Calu3 (cell line): ENCODE data around the gene BEST1. TPM values are rescaled to one million over a fixed set of nuclear protein-coding genes. Genes with fewer than 3 reads are reported as not detected.

Experiments used
- Bru-seq: library from RNA; stranded (reverse); fragments of 400-500 nt; gene quantifications from one replicate; lab custom pipeline; 2021; lab: Mats Ljungman, UMichigan
- BruChase-seq, 2 experiments: library from RNA; stranded (reverse); fragments of 400-500 nt; gene quantifications; one replicate each; lab custom pipeline; 2021; lab: Mats Ljungman, UMichigan
- BruUV-seq: library from RNA; stranded (reverse); fragments of 400-500 nt; replicated peaks from 2 replicates; lab custom pipeline; 2021; lab: Mats Ljungman, UMichigan
- CTCF ChIA-PET: fragments of 300-600 bp; sonication (Branson Sonifier 250); formaldehyde crosslinking; loops from one replicate; lab custom pipeline; 2022; ENCODE audit warnings: antibody characterized with exemption; lab: Charles Lee
- DNase-seq: peaks from one replicate; pipeline ENCODE4 v3.0.0; 2022
- H3K27ac Mint-ChIP-seq: one replicate; pipeline ENCODE4 v1.8.0; 2022; ENCODE audit warnings: mixed read lengths; ENCODE audit not compliant: unreplicated experiment
- H3K27me3 Mint-ChIP-seq: one replicate; pipeline ENCODE4 v1.8.0; 2022; ENCODE audit warnings: mixed read lengths; ENCODE audit not compliant: unreplicated experiment
- H3K36me3 Mint-ChIP-seq: one replicate; pipeline ENCODE4 v1.8.0; 2022; ENCODE audit warnings: mild to moderate bottlenecking, moderate library complexity, mixed read lengths; ENCODE audit not compliant: insufficient read depth, unreplicated experiment
- H3K4me1 Mint-ChIP-seq: one replicate; pipeline ENCODE4 v1.8.0; 2022; ENCODE audit warnings: mild to moderate bottlenecking, low read depth, mixed read lengths; ENCODE audit not compliant: unreplicated experiment
- H3K4me3 Mint-ChIP-seq: one replicate; pipeline ENCODE4 v1.8.0; 2022; ENCODE audit warnings: mild to moderate bottlenecking, low read depth, moderate library complexity, mixed read lengths; ENCODE audit not compliant: unreplicated experiment
- H3K9me3 Mint-ChIP-seq: one replicate; pipeline ENCODE4 v1.8.0; 2022; ENCODE audit warnings: low read depth, mixed read lengths; ENCODE audit not compliant: unreplicated experiment
- intact Hi-C: fragments of 100-400 bp; cut with micrococcal nuclease; formaldehyde crosslinking; loops from one replicate; pipeline ENCODE4 v1.10.0; 2022; ENCODE audit not compliant: unreplicated experiment
- long read RNA-seq: library from polyadenylated mRNA; stranded (forward); transcript quantifications from one replicate; pipeline ENCODE4 v2.0.0, GENCODE V29; 2022
- total RNA-seq: library from RNA; stranded (reverse); gene quantifications from 2 replicates; pipeline ENCODE4 v1.2.3, GENCODE V29; 2022
- TF ChIP-seq, protein P1 (sequence below): fragments of 200-600 bp; IDR thresholded peaks from one replicate; pipeline ENCODE4 v1.8.0; 2022; ENCODE audit warnings: antibody characterized with exemption; ENCODE audit not compliant: unreplicated experiment

Gene BEST1
- total RNA-seq (0.78 and 1.1 TPM in 2 replicates), Bru-seq, nascent RNA (percentile 24 among the genes with signal in this experiment), BruChase-seq, experiment 1, labeled RNA remaining after a 6-hour chase (percentile 31 among the genes with signal in this experiment), BruChase-seq, experiment 2, labeled RNA remaining after a 2-hour chase (percentile 24 among the genes with signal in this experiment)
- long read RNA-seq, partial matches to known transcripts, result 0 of 1 reads
- long read RNA-seq, other reads (novel, unspliced or antisense), result 1 of 1 reads

DNA sequence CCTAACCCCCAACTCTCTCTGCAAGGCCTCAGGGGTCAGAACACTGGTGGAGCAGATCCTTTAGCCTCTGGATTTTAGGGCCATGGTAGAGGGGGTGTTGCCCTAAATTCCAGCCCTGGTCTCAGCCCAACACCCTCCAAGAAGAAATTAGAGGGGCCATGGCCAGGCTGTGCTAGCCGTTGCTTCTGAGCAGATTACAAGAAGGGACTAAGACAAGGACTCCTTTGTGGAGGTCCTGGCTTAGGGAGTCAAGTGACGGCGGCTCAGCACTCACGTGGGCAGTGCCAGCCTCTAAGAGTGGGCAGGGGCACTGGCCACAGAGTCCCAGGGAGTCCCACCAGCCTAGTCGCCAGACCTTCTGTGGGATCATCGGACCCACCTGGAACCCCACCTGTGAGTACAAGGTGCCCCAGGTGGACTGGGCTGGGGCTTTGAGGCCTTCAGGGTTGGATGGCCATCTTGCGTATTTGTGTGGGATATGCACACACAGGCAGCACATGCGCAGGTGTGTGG is at the start of gene BEST1:
BEST1 (plus strand) TSS at position 317 of the 513 bp plus-strand sequence. CDS start 1,456 bp downstream, outside the sequence.
- no peaks in the 10 kb centered on the region for H3K9me3 Mint-ChIP-seq
- intact Hi-C loops, result no loop called here
- H3K4me3 Mint-ChIP-seq, result peak within 1 kb of the TSS; percentile 40
- H3K27ac Mint-ChIP-seq, result peak within 1 kb of the TSS; percentile 90
- TF ChIP-seq, protein P1, sequence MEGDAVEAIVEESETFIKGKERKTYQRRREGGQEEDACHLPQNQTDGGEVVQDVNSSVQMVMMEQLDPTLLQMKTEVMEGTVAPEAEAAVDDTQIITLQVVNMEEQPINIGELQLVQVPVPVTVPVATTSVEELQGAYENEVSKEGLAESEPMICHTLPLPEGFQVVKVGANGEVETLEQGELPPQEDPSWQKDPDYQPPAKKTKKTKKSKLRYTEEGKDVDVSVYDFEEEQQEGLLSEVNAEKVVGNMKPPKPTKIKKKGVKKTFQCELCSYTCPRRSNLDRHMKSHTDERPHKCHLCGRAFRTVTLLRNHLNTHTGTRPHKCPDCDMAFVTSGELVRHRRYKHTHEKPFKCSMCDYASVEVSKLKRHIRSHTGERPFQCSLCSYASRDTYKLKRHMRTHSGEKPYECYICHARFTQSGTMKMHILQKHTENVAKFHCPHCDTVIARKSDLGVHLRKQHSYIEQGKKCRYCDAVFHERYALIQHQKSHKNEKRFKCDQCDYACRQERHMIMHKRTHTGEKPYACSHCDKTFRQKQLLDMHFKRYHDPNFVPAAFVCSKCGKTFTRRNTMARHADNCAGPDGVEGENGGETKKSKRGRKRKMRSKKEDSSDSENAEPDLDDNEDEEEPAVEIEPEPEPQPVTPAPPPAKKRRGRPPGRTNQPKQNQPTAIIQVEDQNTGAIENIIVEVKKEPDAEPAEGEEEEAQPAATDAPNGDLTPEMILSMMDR, result no peak
- CTCF ChIA-PET, result interaction anchor here (0.6 to 4.4 kb wide), 6 partner anchors 9 to 153 kb away, joined by 6 to 96 read pairs (median 12); no protein-coding TSS in a partner anchor
- BruUV-seq, result TSS peak; percentile 94
- no peak for DNase-seq
- H3K36me3 Mint-ChIP-seq, result peaks cover 9% of the 10 kb centered on the region
- H3K27me3 Mint-ChIP-seq, result peaks cover 23% of the 10 kb centered on the region
- H3K4me1 Mint-ChIP-seq, result peaks cover 27% of the 10 kb centered on the region

DNA sequence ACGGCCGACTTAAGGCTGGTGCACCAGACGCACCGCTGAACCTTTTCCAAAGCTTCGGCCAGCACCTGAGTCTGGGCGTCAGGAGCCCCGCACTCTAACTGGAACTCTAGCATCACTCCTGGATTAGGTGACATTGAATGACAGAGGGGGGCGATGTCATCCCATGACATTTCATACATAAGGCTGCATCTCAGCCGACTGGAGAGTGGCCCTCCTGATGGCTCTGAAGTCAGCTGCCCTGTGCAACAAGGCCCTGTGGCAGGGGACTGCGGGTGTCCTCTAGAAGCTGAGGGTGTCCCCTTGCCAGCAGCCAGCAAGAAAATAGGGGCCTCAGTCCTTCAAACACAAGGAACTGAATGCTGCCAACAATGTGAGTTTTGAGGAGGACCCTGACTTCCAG is 48.8 kb upstream of the BEST1 start:
- Mint-ChIP-seq H3K36me3 (no peaks in the 10 kb centered on the region), H3K9me3 (no peaks in the 10 kb centered on the region), H3K4me3 (no peak overlapping the region), H3K27ac (no peak overlapping the region), H3K27me3 (peaks cover 27% of the 10 kb centered on the region), H3K4me1 (no peaks in the 10 kb centered on the region)
- TF ChIP-seq, protein P1, result no peak
- no TSS peak for BruUV-seq
- intact Hi-C loops, result no loop called here
- CTCF ChIA-PET, result interaction anchor here (1.4 to 8.3 kb wide), 2 partner anchors 47 to 181 kb away, joined by 8 to 96 read pairs; no protein-coding TSS in a partner anchor
- no peak for DNase-seq

- H3K27ac Mint-ChIP-seq, result no peak overlapping the region
- no peak for DNase-seq
- BruUV-seq, result no TSS peak
- CTCF ChIA-PET, result interaction anchor here (0.6 to 8.3 kb wide), 2 partner anchors 46 to 595 kb away, joined by 3 to 96 read pairs; no protein-coding TSS in a partner anchor
- H3K36me3 Mint-ChIP-seq, result no peaks in the 10 kb centered on the region
- H3K4me1 Mint-ChIP-seq, result no peaks in the 10 kb centered on the region
- intact Hi-C loops, result no loop called here
- TF ChIP-seq, protein P1, result no peak
- no peaks in the 10 kb centered on the region for H3K9me3 Mint-ChIP-seq
- no peak overlapping the region for H3K4me3 Mint-ChIP-seq
- peaks cover 21% of the 10 kb centered on the region for H3K27me3 Mint-ChIP-seq
These were observed 47.8 kb upstream of the BEST1 start for GRCh38 chr11:61902313-61902712.

- no TSS peak for BruUV-seq
- Mint-ChIP-seq H3K4me3 (peak overlapping the region; percentile 16), H3K36me3 (no peaks in the 10 kb centered on the region), H3K27me3 (peaks cover 21% of the 10 kb centered on the region), H3K9me3 (no peaks in the 10 kb centered on the region), H3K4me1 (no peaks in the 10 kb centered on the region), H3K27ac (peak overlapping the region; percentile 9)
- CTCF ChIA-PET, result interaction anchor here (1.0 to 1.2 kb wide), 3 partner anchors 44 to 178 kb away, joined by 4 read pairs; no protein-coding TSS in a partner anchor
- TF ChIP-seq, protein P1, result no peak
- intact Hi-C loops, result no loop called here
- no peak for DNase-seq
These were observed 46.3 kb upstream of the BEST1 start for GRCh38 chr11:61903845-61904244.
